ENCODE measurements around the gene PRR35. TPM values are rescaled to one million over a fixed set of nuclear protein-coding genes. Genes with fewer than 3 reads are reported as not detected.

Gene PRR35
- total RNA-seq, 2 experiments from 2014 or later: not detected

DNA sequence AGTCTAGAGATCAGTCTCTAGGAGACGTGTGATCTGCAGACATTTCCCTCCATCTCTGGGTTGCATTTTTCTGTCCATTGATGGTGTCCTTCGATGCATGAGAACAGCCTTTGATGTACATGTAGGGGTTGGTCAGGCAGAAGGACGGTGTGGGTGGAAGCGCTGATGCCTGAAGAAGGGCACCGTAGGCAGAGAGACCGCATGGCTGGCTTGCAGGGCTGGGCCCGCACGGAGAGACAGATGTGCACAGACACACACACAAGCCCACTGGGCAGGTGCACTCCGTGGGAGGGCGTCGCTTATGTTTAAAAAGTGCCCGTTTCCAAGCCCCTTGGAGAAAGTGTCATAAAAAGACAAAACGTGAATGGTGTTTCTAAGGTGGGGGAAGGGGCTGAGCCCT is 54.9 kb downstream of the PRR35 start:
- Mint-ChIP-seq H3K27ac (no peak overlapping the region), H3K4me3 (no peak overlapping the region)
- POLR2A ChIA-PET: no interaction called here

More for the DNA sequence above, 54.9 kb downstream of the PRR35 start:
- CTCF ChIA-PET: no interaction called here
- Mint-ChIP-seq H3K4me1 (peaks cover 2% of the 10 kb centered on the region), H3K9me3 (no peaks in the 10 kb centered on the region), H3K27me3 (no peaks in the 10 kb centered on the region), H3K36me3 (ENCODE audit: low read depth) (no peaks in the 10 kb centered on the region)
- no peak for DNase-seq

Small RNA genes within 50 kb of the gene (microRNA-seq; reads per million reads assigned to microRNA genes)
- 2.7 reads per million, percentile 13 among the genes with 10 or more reads in this experiment for gene MIR3176 (ENCODE audit: borderline microRNAs expressed, borderline replicate concordance)
- gene MIR5587 (ENCODE audit: borderline microRNAs expressed, borderline replicate concordance): not detected

Other genes with a start within 250 kb of the PRR35 start
- gene AXIN1, start 207.7 kb upstream of the PRR35 start, total RNA-seq: 10 to 100 TPM; 25.5 to 30.6 TPM
- 10 to 100 TPM; 78.4 to 80.0 TPM for gene MRPL28, start 189.9 kb upstream of the PRR35 start, total RNA-seq
- gene PGAP6, start 178.4 kb upstream of the PRR35 start, total RNA-seq: 10 to 100 TPM; 85.2 to 99.2 TPM
- gene NME4, start 163.2 kb upstream of the PRR35 start, total RNA-seq: 10 to 100 TPM; 27.0 to 30.9 TPM
- gene DECR2, start 158.5 kb upstream of the PRR35 start, total RNA-seq: 1 to 10 TPM; 5.3 to 6.9 TPM
- 10 to 100 TPM; 22.7 to 26.0 TPM for gene RAB11FIP3, start 134.7 kb upstream of the PRR35 start, total RNA-seq
- 10 to 100 TPM; 59.1 to 72.1 TPM for gene CAPN15, start 32.7 kb upstream of the PRR35 start, total RNA-seq
- gene NHLRC4, start 6.6 kb downstream of the PRR35 start, total RNA-seq: 1 to 10 TPM; 1.9 to 2.7 TPM
- 10 to 100 TPM; 44.5 to 46.1 TPM for gene PIGQ, start 9.6 kb downstream of the PRR35 start, total RNA-seq
- 10 to 100 TPM; 13.3 to 17.6 TPM for gene RAB40C, start 29.7 kb downstream of the PRR35 start, total RNA-seq
- gene WFIKKN1, start 70.6 kb downstream of the PRR35 start, total RNA-seq: 1 to 10 TPM; 1.8 to 2.7 TPM
- 10 to 100 TPM; 63.7 to 78.0 TPM for gene METTL26, start 75.9 kb downstream of the PRR35 start, total RNA-seq
- 10 to 100 TPM; 17.3 to 20.2 TPM for gene MCRIP2, start 81.4 kb downstream of the PRR35 start, total RNA-seq
- gene WDR90, start 89.0 kb downstream of the PRR35 start, total RNA-seq: 10 to 100 TPM; 54.9 to 81.6 TPM
- gene RHOT2, start 107.7 kb downstream of the PRR35 start, total RNA-seq: 100 to 1,000 TPM; 128 to 150 TPM
- 1 to 10 TPM; 1.5 to 1.7 TPM for gene RHBDL1, start 115.3 kb downstream of the PRR35 start, total RNA-seq
- 10 to 100 TPM; 68.7 to 69.7 TPM for gene STUB1, start 120.0 kb downstream of the PRR35 start, total RNA-seq
- 10 to 100 TPM; 33.8 to 34.3 TPM for gene JMJD8, start 123.9 kb downstream of the PRR35 start, total RNA-seq
- 10 to 100 TPM; 19.3 to 20.0 TPM for gene WDR24, start 130.0 kb downstream of the PRR35 start, total RNA-seq
- gene FBXL16, start 145.4 kb downstream of the PRR35 start, total RNA-seq: 10 to 100 TPM; 12.7 to 14.3 TPM
- 1 to 10 TPM; 2.5 to 3.0 TPM for gene METRN, start 154.7 kb downstream of the PRR35 start, total RNA-seq
- 1 to 10 TPM; 5.5 to 8.7 TPM for gene ANTKMT, start 160.8 kb downstream of the PRR35 start, total RNA-seq
- gene CCDC78, start 166.0 kb downstream of the PRR35 start, total RNA-seq: 1 to 10 TPM; 1.6 to 2.3 TPM
- gene HAGHL, start 166.7 kb downstream of the PRR35 start, total RNA-seq: 1 to 10 TPM; 5.0 to 5.7 TPM
- 10 to 100 TPM; 39.5 to 39.9 TPM for gene CIAO3, start 180.6 kb downstream of the PRR35 start, total RNA-seq
- not detected for gene MSLN, start 200.3 kb downstream of the PRR35 start, total RNA-seq
- 10 to 100 TPM; 25.4 to 26.1 TPM for gene RPUSD1, start 228.0 kb downstream of the PRR35 start, total RNA-seq
- gene CHTF18, start 228.2 kb downstream of the PRR35 start, total RNA-seq: 100 to 1,000 TPM in 1 of 2 experiments, 10 to 100 TPM in 1; 85.9 to 111 TPM
- not detected for gene GNG13, start 240.3 kb downstream of the PRR35 start, total RNA-seq

All from activated CD4-positive, alpha-beta T cell treated with anti-CD3 and anti-CD28 coated beads, Interleukin-2, amount 10 ng/mL, durations not matched to agents 7 days and 5 days (primary cell).